ENCODE results near the gene KIF25.

GRCh38 chr6:168060521-168060931 is 63.1 kb downstream of the KIF25 start:
- TF ChIP-seq CTCF (IDR thresholded peaks at IDR 0.05; ENCODE audit: low read depth, low read length), result peak; percentile 7
- no peak for TF ChIP-seq POLR2A (IDR thresholded peaks at IDR 0.05; ENCODE audit: extremely low read depth, insufficient read length)
- no peak for TF ChIP-seq MAX (IDR thresholded peaks at IDR 0.05; ENCODE audit: low read depth, low read length)
- TF ChIP-seq MYC (IDR thresholded peaks at IDR 0.05; ENCODE audit: low read depth, low read length), result no peak
